Stimulated activated CD8-positive, alpha-beta memory T cell treated with anti-CD3 and anti-CD28 coated beads, Interleukin-12 subunit alpha, Interleukin-12 subunit beta, amount 100 ng/mL, for 24 hours (primary cell): ENCODE measurements around the gene TENM4.
"Not testable (repeated sequence)": the region's sequence is repeated elsewhere in the genome, so short reads cannot be mapped to it uniquely, and the experiment has no call there.

ENCODE experiments used
- DNase-seq: peaks from one replicate; pipeline ENCODE4 v3.0.0-alpha.2; 2020; ENCODE audit errors: extremely low read depth

Gene TENM4

GRCh38 chr11:79244241-79244772 lies 196.5 kb downstream of the TENM4 start:
- DNase-seq = no peak

- DNase-seq = no peak
These were observed 197.2 kb downstream of the TENM4 start for GRCh38 chr11:79243422-79244210.

DNA sequence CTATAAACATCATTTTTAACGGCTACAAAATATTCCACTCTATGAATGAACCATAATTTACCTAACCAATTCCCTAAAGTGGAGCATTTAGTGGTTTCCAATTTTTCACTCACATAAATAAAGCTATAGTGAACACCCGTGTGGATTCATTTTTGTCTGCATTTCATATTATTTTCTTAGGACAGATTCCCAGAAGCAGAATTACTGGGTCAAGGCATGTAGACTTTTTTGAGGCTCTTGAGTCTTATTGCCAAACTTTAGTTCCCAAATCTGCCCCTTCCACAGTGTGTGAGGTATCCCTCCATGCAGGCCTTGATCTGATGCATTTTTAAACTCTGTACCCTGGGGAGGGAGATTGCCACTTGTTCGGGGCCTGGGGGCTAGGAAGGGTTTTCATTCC lies 198.2 kb downstream of the TENM4 start:
- DNase-seq = no peak

GRCh38 chr11:79241852-79242241 lies 199.0 kb downstream of the TENM4 start:
- DNase-seq = no peak

- DNase-seq = no peak
These were observed 199.5 kb downstream of the TENM4 start for GRCh38 chr11:79241205-79241851.

GRCh38 chr11:79237703-79238102 lies 203.1 kb downstream of the TENM4 start:
- no peak for DNase-seq

DNA sequence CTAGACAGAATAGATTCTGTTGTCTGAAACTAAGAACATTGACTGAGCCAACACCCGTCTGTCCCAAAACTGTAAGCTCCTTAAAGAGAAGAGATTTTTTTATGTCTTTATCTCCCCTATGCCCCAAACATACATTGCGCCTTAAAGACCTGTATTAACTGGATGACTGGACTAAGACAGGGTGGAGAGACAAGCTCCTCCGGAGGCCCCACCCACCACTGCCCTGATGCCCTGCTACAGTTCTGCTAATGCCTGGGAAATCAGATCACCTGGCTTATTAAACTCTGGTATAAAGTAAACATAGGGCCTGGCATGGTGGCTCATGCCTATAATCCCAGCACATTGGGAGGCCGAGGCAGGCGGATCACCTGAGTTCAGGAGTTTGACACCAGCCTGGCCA lies 203.7 kb downstream of the TENM4 start:
- DNase-seq = no peak

- DNase-seq = no peak
These were observed 204.3 kb downstream of the TENM4 start for GRCh38 chr11:79236541-79236971.

- no peak for DNase-seq
These were observed 205.1 kb downstream of the TENM4 start for GRCh38 chr11:79235696-79236095.

DNA sequence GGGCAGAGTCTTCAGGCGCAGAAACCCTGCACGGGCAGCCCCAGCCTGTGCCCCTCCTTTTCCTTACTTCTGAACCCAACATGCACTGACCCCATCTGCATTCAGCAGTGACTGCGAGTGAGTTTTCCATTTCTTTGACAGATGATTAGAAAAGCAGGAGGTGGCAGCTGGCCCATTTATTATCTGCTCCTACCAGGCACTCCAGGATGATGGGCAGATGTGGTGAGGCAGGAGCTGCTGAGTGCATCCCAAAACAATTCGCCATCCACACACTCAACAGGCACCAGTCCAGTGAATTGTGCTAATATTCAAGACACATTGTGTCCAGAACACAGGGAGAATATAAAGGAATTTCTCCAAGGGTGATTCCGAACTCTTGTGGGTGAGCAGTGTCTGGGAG lies 208.5 kb downstream of the TENM4 start:
- no peak for DNase-seq

DNA sequence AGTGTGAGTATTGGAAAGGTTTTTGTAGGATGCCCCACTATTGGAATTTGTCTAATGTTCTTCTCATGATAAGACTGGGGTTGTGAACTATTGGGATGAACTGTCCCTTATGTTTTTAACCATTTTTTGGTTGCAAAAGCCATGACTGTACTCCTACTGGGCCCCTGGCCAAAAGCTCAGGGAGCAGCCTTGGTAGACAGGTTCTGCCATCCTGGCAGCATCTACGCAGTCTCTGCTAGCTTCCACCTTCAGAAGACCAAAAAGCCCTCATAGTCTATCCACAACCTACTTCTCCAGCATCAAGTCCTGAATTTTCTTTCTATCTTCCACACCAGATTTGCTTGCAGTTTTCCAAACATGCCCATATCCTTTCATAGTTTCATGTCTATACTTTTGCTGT lies 211.8 kb downstream of the TENM4 start:
- DNase-seq = no peak

DNA sequence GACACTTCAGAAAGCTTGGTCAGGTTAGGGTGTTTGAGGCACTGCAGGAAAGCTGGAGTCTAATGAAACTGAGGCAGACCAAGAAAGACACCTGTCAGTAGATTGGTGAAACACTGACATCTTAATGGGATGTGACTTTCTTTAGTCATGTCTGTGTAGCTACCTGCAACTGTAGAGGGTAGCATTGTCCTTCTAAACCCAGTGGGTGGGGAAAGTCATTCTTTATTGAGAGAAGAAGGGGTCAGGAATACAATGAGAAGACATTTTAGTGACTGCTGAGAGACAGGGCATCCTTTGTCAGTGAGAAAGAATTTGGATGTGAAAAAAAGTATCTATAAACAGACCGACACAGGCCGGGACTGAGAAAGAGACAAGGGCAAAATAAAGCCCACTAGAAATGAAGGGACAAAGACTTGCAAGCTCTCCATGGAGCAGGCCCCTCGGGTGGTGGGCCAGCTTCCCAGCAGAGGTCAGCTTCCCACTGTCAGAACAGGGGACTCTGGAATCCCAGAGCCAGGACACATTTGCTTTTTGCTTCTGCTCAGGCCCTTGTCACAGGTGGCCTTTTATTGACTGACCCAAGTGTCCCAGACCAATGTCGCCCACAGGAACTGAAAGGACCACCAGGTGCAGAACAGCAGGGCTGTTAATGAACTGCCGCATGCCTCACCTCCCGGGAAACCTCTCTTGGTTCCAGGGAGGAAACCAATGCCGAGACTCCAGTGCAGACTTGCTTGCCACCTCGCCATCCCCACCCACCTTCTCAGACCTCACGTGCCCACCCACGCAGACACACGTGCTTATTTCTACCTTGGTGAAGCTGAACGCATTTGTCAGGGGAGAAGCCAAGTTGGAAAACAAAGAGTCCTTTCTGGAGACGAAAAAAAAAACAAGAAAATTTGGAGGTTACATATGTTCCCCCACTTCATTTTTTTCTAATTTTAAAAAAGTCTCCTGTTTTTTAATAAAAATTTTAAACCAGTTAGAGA lies 212.8 kb downstream of the TENM4 start:
- no peak for DNase-seq

GRCh38 chr11:79227308-79227707 lies 213.5 kb downstream of the TENM4 start:
- DNase-seq = no peak

DNA sequence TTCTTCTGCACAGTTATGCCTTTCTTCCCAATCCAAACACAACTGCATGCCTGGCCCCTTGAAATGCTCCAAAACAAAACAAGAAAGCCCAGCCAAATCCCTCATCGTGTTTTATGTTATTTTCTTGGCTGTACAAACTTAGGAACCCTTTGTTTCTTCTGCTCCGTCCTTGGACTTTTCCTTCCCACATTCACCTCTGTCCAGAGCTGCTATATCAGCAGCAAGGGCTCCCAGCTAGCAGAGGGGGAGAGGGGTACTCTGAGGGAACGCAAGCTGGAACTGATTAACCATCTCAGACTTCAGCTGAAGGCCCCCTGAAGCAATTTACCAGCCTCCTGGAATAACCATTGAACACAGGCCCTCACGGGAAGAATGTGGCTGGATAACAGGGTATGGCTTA lies 214.7 kb downstream of the TENM4 start:
- DNase-seq = no peak

DNA sequence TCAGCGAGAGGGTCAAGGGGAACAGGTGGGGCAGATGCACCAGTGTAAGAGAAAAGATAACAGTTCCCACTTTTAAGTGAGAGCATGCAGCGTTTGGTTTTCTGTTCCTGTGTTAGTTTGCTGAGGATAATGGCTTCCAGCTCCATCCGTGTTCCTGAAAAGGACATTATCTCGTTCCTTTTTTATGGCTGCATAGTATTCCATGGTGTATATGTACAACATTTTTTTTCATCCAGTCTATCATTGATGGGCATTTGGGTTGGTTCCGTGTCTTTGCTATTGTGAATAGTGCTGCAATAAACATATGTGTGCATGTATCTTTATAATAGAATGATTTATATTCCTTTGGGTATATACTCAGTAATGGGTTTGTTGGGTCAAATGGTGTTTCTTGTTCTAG lies 218.7 kb downstream of the TENM4 start:
- not testable (repeated sequence) for DNase-seq

DNA sequence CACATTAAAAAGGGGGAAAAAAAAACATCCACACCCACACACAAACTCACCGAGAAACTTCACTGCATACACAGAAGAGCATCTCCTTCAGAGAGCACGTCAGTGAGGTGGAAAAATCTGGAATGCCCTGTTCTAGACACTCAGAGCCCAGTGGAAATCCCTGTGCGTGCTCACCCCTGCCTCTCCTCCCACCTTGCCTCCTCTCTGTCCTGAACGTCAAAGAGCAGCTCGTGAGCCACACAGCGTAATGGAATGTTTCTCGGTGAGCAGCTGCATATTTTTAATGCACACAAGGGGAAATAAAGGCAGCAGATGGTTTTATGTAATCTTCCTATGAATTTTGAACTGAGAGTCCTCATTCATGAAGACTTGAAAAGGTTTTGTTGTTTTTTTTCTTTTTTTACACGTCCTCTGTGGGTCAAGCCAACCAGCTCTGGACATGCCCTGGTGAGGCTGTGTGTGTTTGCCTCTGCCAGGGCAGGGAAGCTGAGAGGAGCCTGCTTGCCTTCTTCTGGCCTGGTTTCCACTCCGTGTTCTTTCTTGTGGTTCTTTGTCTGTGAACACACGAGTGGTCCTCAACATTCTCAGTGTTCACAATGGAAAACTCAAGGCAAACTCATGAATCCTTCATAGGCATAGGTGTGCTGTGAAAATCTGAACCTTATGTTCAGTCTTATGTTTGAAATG lies 219.2 kb downstream of the TENM4 start:
- no peak for DNase-seq

DNA sequence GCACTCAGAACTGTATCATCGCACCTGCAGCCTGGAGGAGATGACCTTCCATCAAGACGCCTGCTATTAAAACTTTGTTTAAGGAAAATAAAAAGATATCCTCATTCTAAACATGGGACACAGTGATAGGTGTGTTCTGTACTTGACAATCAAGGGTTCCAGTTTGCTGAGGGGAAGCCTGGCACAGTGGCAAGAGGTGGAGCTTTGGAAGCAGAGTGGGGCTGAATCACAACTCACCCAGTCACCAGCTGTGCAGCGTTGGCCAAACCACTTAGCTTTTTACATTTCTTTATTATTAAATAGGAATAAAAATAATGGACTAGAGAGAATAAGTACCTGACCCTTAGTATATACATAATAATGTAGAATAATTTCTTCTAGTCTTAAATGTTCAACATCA lies 220.7 kb downstream of the TENM4 start:
- no peak for DNase-seq

- DNase-seq = no peak
These were observed 221.4 kb downstream of the TENM4 start for GRCh38 chr11:79219186-79220045.

GRCh38 chr11:79212741-79213190 lies 228.1 kb downstream of the TENM4 start:
- DNase-seq = no peak

- DNase-seq = no peak
These were observed 231.1 kb downstream of the TENM4 start for GRCh38 chr11:79209540-79210266.
